HEK293T (cell line): ENCODE results near the gene SPC25.

Experiments used
- ARNT ChIP-seq: fragments of 450-650 bp; IDR thresholded peaks from 2 replicates; pipeline ENCODE4 v1.6.1; 2017; ENCODE audit warnings: mild to moderate bottlenecking
- BHLHE40 ChIP-seq: fragments of 450-650 bp; IDR thresholded peaks from 2 replicates; pipeline ENCODE4 v1.6.1; 2016; ENCODE audit warnings: mild to moderate bottlenecking, moderate library complexity, borderline replicate concordance
- ELF4 ChIP-seq: fragments of 450-650 bp; IDR thresholded peaks from 2 replicates; pipeline ENCODE4 v1.6.1; 2017; ENCODE audit warnings: antibody characterized with exemption
- FOXA1 ChIP-seq: fragments of 450-650 bp; IDR thresholded peaks from 2 replicates; pipeline ENCODE4 v1.6.1; 2016; ENCODE audit warnings: mild to moderate bottlenecking
- FOXK2 ChIP-seq: fragments of 450-650 bp; IDR thresholded peaks from 2 replicates; pipeline ENCODE4 v1.6.1; 2016; ENCODE audit warnings: mild to moderate bottlenecking
- FOXM1 ChIP-seq: fragments of 450-650 bp; IDR thresholded peaks from 2 replicates; pipeline ENCODE4 v1.6.1; 2017; ENCODE audit warnings: mild to moderate bottlenecking, borderline replicate concordance
- HDGF ChIP-seq: fragments of 450-650 bp; IDR thresholded peaks from 2 replicates; pipeline ENCODE4 v1.6.1; 2017; ENCODE audit warnings: antibody characterized with exemption, borderline replicate concordance
- L3MBTL2 ChIP-seq: fragments of 450-650 bp; conservative IDR thresholded peaks from 2 replicates; pipeline ENCODE4 v1.6.1; 2016; ENCODE audit warnings: mild to moderate bottlenecking
- LEF1 ChIP-seq: fragments of 450-650 bp; IDR thresholded peaks from 2 replicates; pipeline ENCODE4 v1.6.1; 2017; ENCODE audit warnings: mild to moderate bottlenecking, borderline replicate concordance
- PKNOX1 ChIP-seq: fragments of 450-650 bp; IDR thresholded peaks from 2 replicates; pipeline ENCODE4 v1.6.1; 2016
- SP1 ChIP-seq: fragments of 450-650 bp; IDR thresholded peaks from 2 replicates; pipeline ENCODE4 v1.6.1; 2017
- SUZ12 ChIP-seq: fragments of 450-650 bp; IDR thresholded peaks from 2 replicates; pipeline ENCODE4 v1.6.1; 2016; ENCODE audit warnings: mild to moderate bottlenecking
- TARDBP ChIP-seq: fragments of 450-650 bp; IDR thresholded peaks from 2 replicates; pipeline ENCODE4 v1.6.1; 2016
- ZNF384 ChIP-seq: fragments of 450-650 bp; IDR thresholded peaks from 2 replicates; pipeline ENCODE4 v1.6.1; 2016

- TF ChIP-seq ARNT = no peak
- no peak for TF ChIP-seq ELF4
- no peak for TF ChIP-seq SP1
- no peak for TF ChIP-seq PKNOX1
- no peak for TF ChIP-seq SUZ12
- TF ChIP-seq HDGF = no peak
- TF ChIP-seq BHLHE40 = no peak
- TF ChIP-seq FOXA1 = no peak
- TF ChIP-seq L3MBTL2 = no peak
- no peak for TF ChIP-seq TARDBP
- no peak for TF ChIP-seq ZNF384
- no peak for TF ChIP-seq FOXK2
- TF ChIP-seq LEF1 = no peak
- TF ChIP-seq FOXM1 = no peak
Measured at GRCh38 chr2:168916331-168916675, 26.1 kb upstream of the SPC25 start.
